Activated CD8-positive, alpha-beta memory T cell treated with anti-CD3 and anti-CD28 coated beads for 24 hours (primary cell): ENCODE measurements around the gene FRMD8.

ENCODE experiments used
- DNase-seq: peaks from one replicate; pipeline ENCODE4 v3.0.0-alpha.2; 2020

The FRMD8 gene

GRCh38 chr11:65415499-65416340 lies 29.3 kb downstream of the FRMD8 start:
- DNase-seq: peak; percentile 53

- DNase-seq: peak; percentile 97
Measured at GRCh38 chr11:65416341-65416824, 29.9 kb downstream of the FRMD8 start.

- peak; percentile 81 for DNase-seq
Measured at GRCh38 chr11:65416841-65417701, 30.6 kb downstream of the FRMD8 start.

GRCh38 chr11:65417702-65418430 lies 31.4 kb downstream of the FRMD8 start:
- DNase-seq: peak; percentile 83

GRCh38 chr11:65418431-65418680 lies 31.9 kb downstream of the FRMD8 start:
- no peak for DNase-seq

- peak; percentile 93 for DNase-seq
Measured at GRCh38 chr11:65418681-65419459, 32.4 kb downstream of the FRMD8 start.

- DNase-seq: no peak
Measured at GRCh38 chr11:65419460-65419771, 33.0 kb downstream of the FRMD8 start.

- DNase-seq: peak; percentile 83
Measured at GRCh38 chr11:65419772-65420481, 33.5 kb downstream of the FRMD8 start.

- DNase-seq: peak; percentile 58
Measured at GRCh38 chr11:65420506-65420905, 34.1 kb downstream of the FRMD8 start.

GRCh38 chr11:65420979-65421793 lies 34.7 kb downstream of the FRMD8 start:
- peak; percentile 91 for DNase-seq

GRCh38 chr11:65421794-65422632 lies 35.6 kb downstream of the FRMD8 start:
- DNase-seq: peak; percentile 98

- DNase-seq: peak; percentile 99
Measured at GRCh38 chr11:65422633-65423515, 36.4 kb downstream of the FRMD8 start, which contains the start of gene NEAT1. NEAT1 (plus strand) TSS chr11:65422798.

GRCh38 chr11:65423516-65424204 lies 37.2 kb downstream of the FRMD8 start:
- DNase-seq: peak; percentile 80

- DNase-seq: peak; percentile 86
Measured at GRCh38 chr11:65424205-65425104, 38.0 kb downstream of the FRMD8 start.

GRCh38 chr11:65425105-65425970 lies 38.9 kb downstream of the FRMD8 start:
- DNase-seq: peak; percentile 86
